Mesodermal cell (in vitro differentiated cells): ENCODE data around the gene SP110.

Experiments
- H3K27ac ChIP-seq: 2 replicates; pipeline ENCODE4 v1.7.0; 2013; ENCODE audit warnings: mild to moderate bottlenecking, low read depth, low read length, moderate library complexity; ENCODE audit not compliant: severe bottlenecking
- H3K36me3 ChIP-seq: 2 replicates; pipeline ENCODE4 v1.7.1; 2013; ENCODE audit warnings: mild to moderate bottlenecking, low read length, moderate library complexity; ENCODE audit not compliant: control insufficient read depth, insufficient read depth
- H3K4me1 ChIP-seq: one replicate; pipeline ENCODE4 v1.7.1; 2013; ENCODE audit warnings: mild to moderate bottlenecking, low read length; ENCODE audit not compliant: insufficient read depth, control insufficient read depth, poor library complexity, severe bottlenecking
- H3K4me3 ChIP-seq: 2 replicates; pipeline ENCODE4 v1.7.0; 2013; ENCODE audit warnings: low read length, control low read depth, mild to moderate bottlenecking; ENCODE audit not compliant: insufficient read depth, poor library complexity, severe bottlenecking; ENCODE audit errors: extremely low read depth
- H3K9me3 ChIP-seq: 2 replicates; pipeline ENCODE4 v1.7.1; 2013; ENCODE audit warnings: mild to moderate bottlenecking, low read length, moderate library complexity; ENCODE audit not compliant: control insufficient read depth
- WGBS, 2 experiments: methylation state at CpG; one replicate each; pipeline ENCODE4 v1.1.5; 2013; ENCODE audit warnings: missing lambda C conversion rate in 2 of 2; ENCODE audit not compliant: insufficient coverage in 2 of 2; 5-methylcytosine and 5-hydroxymethylcytosine counted together

The SP110 gene

GRCh38 chr2:230203110-230203676 is 16.6 kb downstream of the SP110 start:
- H3K36me3 ChIP-seq: no peaks in the 10 kb centered on the region
- no peak overlapping the region for H3K4me3 ChIP-seq
- whole genome bisulfite sequencing, 2 experiments: 96% methylated on average over 13 to 14 of the region's 15 CpGs

DNA sequence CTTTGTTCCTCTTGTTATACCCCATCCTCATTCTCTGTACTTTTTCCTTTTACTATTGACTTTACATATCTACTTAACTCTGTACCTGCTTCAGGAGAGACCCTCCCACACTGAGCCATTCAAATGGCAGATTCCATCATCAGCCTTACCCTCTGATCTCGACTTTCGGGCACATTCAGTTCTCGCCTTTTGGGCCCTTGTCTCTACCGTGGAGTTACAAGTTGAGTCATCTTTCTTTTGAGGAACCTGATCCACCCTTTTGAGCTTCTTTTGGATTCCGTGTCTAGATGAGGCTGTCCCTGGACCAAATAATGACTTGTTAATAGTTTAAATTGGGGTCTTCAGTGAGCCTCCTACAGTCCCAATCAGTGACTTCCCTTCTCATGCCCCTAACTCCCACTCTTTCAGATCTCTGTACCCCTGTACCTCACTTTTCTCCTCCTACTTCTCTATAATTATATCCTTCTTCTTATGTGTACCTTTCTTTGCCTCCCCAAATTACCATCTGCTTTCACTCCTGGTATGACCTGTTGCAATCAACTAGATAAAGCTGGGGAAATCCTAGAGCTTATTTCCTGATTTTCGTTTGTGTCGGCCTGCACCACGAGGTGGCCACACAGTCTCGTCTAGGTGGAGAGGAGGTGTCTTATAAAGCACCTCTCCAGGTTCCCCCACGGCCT is 17.2 kb downstream of the SP110 start:
- H3K27ac ChIP-seq: no peak overlapping the region
- H3K9me3 ChIP-seq: no peaks in the 10 kb centered on the region
- no peak overlapping the region for H3K4me3 ChIP-seq
- H3K4me1 ChIP-seq: no peaks in the 10 kb centered on the region
- 94 to 97% methylated on average over 6 to 9 of the region's 10 CpGs for WGBS, 2 experiments
- H3K36me3 ChIP-seq: no peaks in the 10 kb centered on the region

More at GRCh38 chr2:230203110-230203676, 16.6 kb downstream of the SP110 start:
- Histone ChIP-seq H3K4me1 (no peaks in the 10 kb centered on the region), H3K9me3 (no peaks in the 10 kb centered on the region), H3K27ac (no peak overlapping the region)

DNA sequence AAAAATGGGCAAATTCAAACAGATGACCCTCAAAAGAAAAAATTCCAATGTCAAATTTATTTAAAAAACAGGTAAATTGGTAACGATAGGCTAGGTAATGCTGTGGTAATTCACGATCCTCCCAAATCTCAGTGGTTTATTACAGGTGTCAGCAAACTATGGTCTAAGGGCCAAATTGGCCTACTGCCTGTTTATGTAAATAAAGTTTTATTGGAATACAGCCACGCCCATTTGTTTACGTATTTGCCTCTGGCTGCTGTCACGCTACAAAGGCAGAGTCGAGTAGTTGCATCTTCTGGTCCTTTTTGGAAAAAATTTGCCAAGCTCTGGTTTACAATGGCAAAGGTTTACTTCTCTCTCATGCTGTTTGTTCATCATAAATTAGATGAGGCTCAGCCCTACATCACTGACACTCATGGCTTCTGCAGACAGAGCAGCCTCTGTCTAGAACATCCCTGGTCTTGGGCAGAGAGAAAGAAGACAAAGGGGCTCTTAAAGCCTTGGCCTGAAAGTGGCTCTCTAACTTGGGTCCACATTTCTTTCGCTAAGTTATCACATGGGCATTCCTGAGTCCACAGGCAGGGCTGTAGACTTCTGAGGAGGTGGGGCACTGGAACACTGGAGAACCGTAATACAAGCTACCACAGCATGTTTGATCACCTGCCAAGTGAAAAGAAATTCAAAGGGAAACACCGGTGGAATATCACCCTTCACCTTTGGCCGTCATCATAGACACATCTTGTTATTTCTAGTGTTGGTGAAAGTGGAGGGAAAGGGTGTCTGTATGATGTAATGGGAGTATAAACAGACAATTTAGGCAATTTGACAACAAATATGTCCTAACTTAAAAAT is 34.8 kb downstream of the SP110 start:
- no peaks in the 10 kb centered on the region for H3K36me3 ChIP-seq
- 75 to 85% methylated on average over 8 to 9 of the region's 10 CpGs for WGBS, 2 experiments

GRCh38 chr2:230181195-230181594 is 38.6 kb downstream of the SP110 start:
- 100% methylated on average over 1 of the region's 2 CpGs; no CpG with 5 or more reads in 1 of the 2 experiments for WGBS, 2 experiments
- Histone ChIP-seq H3K9me3 (no peaks in the 10 kb centered on the region), H3K27ac (no peak overlapping the region), H3K36me3 (no peaks in the 10 kb centered on the region), H3K4me1 (no peaks in the 10 kb centered on the region), H3K4me3 (no peak overlapping the region)

More for the DNA sequence above, 34.8 kb downstream of the SP110 start:
- H3K4me3 ChIP-seq: no peak overlapping the region
- no peak overlapping the region for H3K27ac ChIP-seq
- no peaks in the 10 kb centered on the region for H3K4me1 ChIP-seq
- no peaks in the 10 kb centered on the region for H3K9me3 ChIP-seq

GRCh38 chr2:230179907-230180306 is 39.9 kb downstream of the SP110 start:
- Histone ChIP-seq H3K9me3 (no peaks in the 10 kb centered on the region), H3K36me3 (no peaks in the 10 kb centered on the region), H3K4me3 (no peak overlapping the region), H3K4me1 (no peaks in the 10 kb centered on the region), H3K27ac (no peak overlapping the region)
- 70% methylated on average over 5 of the region's 7 CpGs for WGBS, 2 experiments

DNA sequence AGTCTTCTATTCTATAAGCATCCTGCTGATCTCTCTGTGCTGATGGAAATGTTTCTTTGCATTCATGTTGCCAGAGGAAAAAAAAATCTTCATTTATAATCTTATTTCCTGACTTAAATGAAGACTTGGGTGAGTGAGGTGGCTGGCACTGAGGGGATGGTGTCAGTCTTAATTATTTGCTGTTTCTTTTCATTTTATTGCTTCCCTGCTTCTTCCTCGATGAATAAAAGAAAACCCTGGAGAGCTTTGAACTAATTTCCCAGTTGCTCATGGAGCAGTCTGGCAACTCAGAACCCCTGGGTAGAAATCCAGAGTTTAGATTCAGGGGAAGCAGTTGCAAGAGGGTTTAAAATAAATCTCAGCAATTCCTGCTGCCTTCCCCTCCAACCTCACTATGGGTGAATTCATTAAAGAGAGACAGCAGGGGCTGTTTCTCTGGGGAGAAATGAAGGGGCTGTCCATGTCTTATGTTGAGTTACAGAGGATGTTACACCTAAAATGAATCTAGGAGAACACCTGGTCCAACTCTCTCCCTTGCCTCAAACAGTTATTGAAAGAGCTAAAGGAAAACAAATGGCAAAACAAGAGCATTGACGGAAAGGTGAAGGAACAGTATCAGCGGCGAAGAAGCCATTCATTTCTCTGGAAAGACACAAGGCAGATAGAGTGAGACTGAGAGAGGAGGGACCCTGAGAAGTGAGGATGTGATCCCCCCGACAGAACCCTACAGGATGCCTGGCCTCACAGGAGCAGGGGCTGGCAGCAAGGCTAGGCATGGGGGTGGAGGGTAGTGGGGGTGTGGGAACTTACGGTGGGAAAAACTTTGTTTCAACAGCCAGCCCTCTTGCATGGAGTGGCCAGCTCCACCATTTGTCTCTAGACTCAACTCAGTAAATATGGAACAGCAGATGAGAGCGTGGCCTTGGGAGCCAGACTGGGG is 41.0 kb downstream of the SP110 start:
- no peak overlapping the region for H3K27ac ChIP-seq
- H3K4me1 ChIP-seq: no peaks in the 10 kb centered on the region
- H3K4me3 ChIP-seq: no peak overlapping the region
- H3K9me3 ChIP-seq: no peaks in the 10 kb centered on the region
- H3K36me3 ChIP-seq: no peaks in the 10 kb centered on the region
- WGBS, 2 experiments: 92 to 93% methylated on average over 4 to 6 of the region's 7 CpGs

GRCh38 chr2:230176996-230177395 is 42.8 kb downstream of the SP110 start:
- 91 to 96% methylated on average over 3 of the region's 3 CpGs for WGBS, 2 experiments
- Histone ChIP-seq H3K27ac (no peak overlapping the region), H3K9me3 (no peaks in the 10 kb centered on the region), H3K36me3 (no peaks in the 10 kb centered on the region), H3K4me1 (no peaks in the 10 kb centered on the region), H3K4me3 (no peak overlapping the region)

DNA sequence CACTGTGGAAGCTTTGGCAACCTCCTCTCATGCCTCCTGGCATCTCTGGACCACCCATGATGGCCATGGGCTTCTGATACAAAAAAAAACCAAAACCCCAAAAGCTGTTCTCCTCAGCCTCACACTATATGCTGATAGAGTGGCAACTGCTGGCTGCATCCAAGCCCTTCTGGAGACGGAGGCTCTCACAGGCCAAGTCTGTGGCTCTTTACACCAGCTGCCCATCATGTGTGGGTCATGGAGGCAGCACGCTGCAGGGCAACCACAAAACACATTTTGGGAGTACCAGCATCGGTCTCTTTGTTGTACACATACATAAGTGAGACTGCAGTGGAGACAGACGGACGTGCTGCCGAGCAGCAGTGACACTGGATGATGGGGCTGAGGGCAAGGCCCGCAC is 45.3 kb downstream of the SP110 start:
- no peaks in the 10 kb centered on the region for H3K9me3 ChIP-seq
- 82 to 100% methylated on average over 2 to 7 of the region's 7 CpGs for WGBS, 2 experiments
- H3K4me3 ChIP-seq: no peak overlapping the region
- H3K4me1 ChIP-seq: no peaks in the 10 kb centered on the region
- no peak overlapping the region for H3K27ac ChIP-seq
- no peaks in the 10 kb centered on the region for H3K36me3 ChIP-seq

DNA sequence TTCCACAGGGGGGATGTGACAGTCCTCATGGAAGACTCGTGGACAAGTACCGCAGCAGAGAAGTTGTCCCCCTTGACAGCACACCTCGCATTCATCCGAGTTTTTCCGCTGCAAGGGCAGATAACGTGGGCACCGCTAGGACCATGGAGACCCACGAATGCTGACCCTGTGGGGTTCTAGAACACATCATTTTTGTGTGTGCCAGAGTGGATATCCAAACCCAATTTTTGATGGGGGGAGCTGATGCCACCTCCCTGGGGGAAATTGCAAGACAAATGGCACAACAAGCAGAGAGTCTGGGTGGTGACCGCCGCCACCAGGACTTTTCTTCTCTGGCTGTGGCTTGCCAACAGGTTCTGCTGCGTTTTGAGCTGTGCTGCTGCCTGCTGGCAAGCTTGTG is 46.9 kb downstream of the SP110 start:
- WGBS, 2 experiments: 91 to 95% methylated on average over 10 of the region's 11 CpGs
- Histone ChIP-seq H3K4me1 (no peaks in the 10 kb centered on the region), H3K4me3 (no peak overlapping the region), H3K36me3 (no peaks in the 10 kb centered on the region), H3K9me3 (no peaks in the 10 kb centered on the region), H3K27ac (no peak overlapping the region)

GRCh38 chr2:230172156-230172555 is 47.6 kb downstream of the SP110 start:
- Histone ChIP-seq H3K4me3 (no peak overlapping the region), H3K9me3 (no peaks in the 10 kb centered on the region), H3K27ac (no peak overlapping the region), H3K36me3 (no peaks in the 10 kb centered on the region), H3K4me1 (no peaks in the 10 kb centered on the region)
- 86 to 97% methylated on average over 1 to 4 of the region's 4 CpGs for WGBS, 2 experiments
